A549 (cell line): Measurements from ENCODE around the gene REEP3. TPM values are rescaled to one million over a fixed set of nuclear protein-coding genes. Genes with fewer than 3 reads are reported as not detected.

Experiments used
- ATAC-seq, 2 experiments: fragments of 200-7000 bp in 1 of 2; fragments of >200 bp in 1 of 2; cut with Nextera tagmentation in 1 of 2; cut with Tn5 transposase in 1 of 2; 3 replicates each; pipeline versions ENCODE4 v1.8.0 to v1.9.1; 2018 to 2020; ENCODE audit warnings: mild to moderate bottlenecking in 1 of 2, moderate library complexity in 1 of 2
- CTCF ChIA-PET: fragments of 300-600 bp; sonication (Branson Sonifier 250); formaldehyde crosslinking; extraction: SDS; loops from one replicate; lab custom pipeline; 2021; ENCODE audit warnings: antibody characterized with exemption, inconsistent platforms; lab: Yijun Ruan, JAX
- POLR2A ChIA-PET: fragments of 350-600 bp; formaldehyde crosslinking; extraction: SDS; loops from one replicate; lab custom pipeline; 2021; ENCODE audit warnings: antibody characterized with exemption, inconsistent platforms; lab: Yijun Ruan, JAX
- DNase-seq, 2 experiments: peaks; one replicate each; pipeline versions ENCODE4 v3.0.0 to v3.0.0-alpha.2; 2011 to 2016; ENCODE audit warnings: low read depth in 1 of 2, low spot score in 1 of 2
- FAIRE-seq: peaks from 2 replicates; lab custom pipeline; 2011; peaks lifted over from hg19 to GRCh38; lab: Jason Lieb, UNC
- H3K27ac ChIP-seq, 2 experiments: fragments of >200 bp; sonication (Bioruptor Twin); formaldehyde crosslinking; 3 replicates each; pipeline ENCODE4 v1.5.1; 2016 to 2017
- H3K4me1 ChIP-seq: fragments of >200 bp; sonication (Bioruptor Twin); formaldehyde crosslinking; 3 replicates; pipeline ENCODE4 v1.6.1; 2016
- H3K4me2 ChIP-seq: fragments of >200 bp; sonication (Bioruptor Twin); formaldehyde crosslinking; 3 replicates; pipeline ENCODE4 v1.6.1; 2016
- H3K4me3 ChIP-seq: fragments of >200 bp; sonication (Bioruptor Twin); formaldehyde crosslinking; 3 replicates; pipeline ENCODE4 v1.5.1; 2016
- H3K9me3 ChIP-seq: fragments of >200 bp; sonication (Bioruptor Twin); formaldehyde crosslinking; 3 replicates; pipeline ENCODE4 v1.6.1; 2016
- CBX2 ChIP-seq: fragments of 200-600 bp; sonication (generic); IDR thresholded peaks from 2 replicates; pipeline ENCODE4 v1.6.1; 2016; ENCODE audit warnings: low read depth, mild to moderate bottlenecking, borderline replicate concordance
- CBX8 ChIP-seq: fragments of 200-600 bp; sonication (generic); IDR thresholded peaks from 2 replicates; pipeline ENCODE4 v1.6.1; 2016
- FOSB ChIP-seq: fragments of 250-450 bp; sonication (Bioruptor Pico); IDR thresholded peaks from 2 replicates; pipeline ENCODE4 v1.5.0; 2020; ENCODE audit warnings: mild to moderate bottlenecking, moderate library complexity
- GATA3 ChIP-seq: IDR thresholded peaks from 2 replicates; pipeline ENCODE4 v1.6.1; 2012; ENCODE audit warnings: borderline replicate concordance
- HDAC2 ChIP-seq: fragments of 200-600 bp; sonication (generic); IDR thresholded peaks from 2 replicates; pipeline ENCODE4 v1.6.1; 2016
- HEYL ChIP-seq: fragments of 250-450 bp; sonication (Bioruptor Pico); IDR thresholded peaks from 2 replicates; pipeline ENCODE4 v1.8.0; 2021; ENCODE audit warnings: mild to moderate bottlenecking, moderate library complexity
- MYC ChIP-seq: IDR thresholded peaks from 2 replicates; pipeline ENCODE4 v1.6.1; 2012; ENCODE audit warnings: mild to moderate bottlenecking, inconsistent platforms, low read length, improper control_type of control experiment, borderline replicate concordance
- PHF8 ChIP-seq: fragments of 200-600 bp; sonication (generic); IDR thresholded peaks from 2 replicates; pipeline ENCODE4 v1.6.1; 2016; ENCODE audit warnings: low read depth, mild to moderate bottlenecking, antibody characterized with exemption, moderate library complexity, borderline replicate concordance
- POLR2AphosphoS2 ChIP-seq: conservative IDR thresholded peaks from 2 replicates; pipeline ENCODE4 v1.6.1; 2012; ENCODE audit warnings: low read length, improper control_type of control experiment, inconsistent platforms
- RAD21 ChIP-seq, 2 experiments: fragments of >200 bp in 1 of 2; sonication (Bioruptor Twin) in 1 of 2; formaldehyde crosslinking in 1 of 2; IDR thresholded peaks in 1 of 2; conservative IDR thresholded peaks in 1 of 2; 2 replicates in 1 of 2; 3 replicates in 1 of 2; pipeline ENCODE4 v1.6.1; 2012 to 2018; ENCODE audit warnings: inconsistent platforms in 1 of 2
- RARB ChIP-seq: fragments of 250-450 bp; sonication (Bioruptor Pico); IDR thresholded peaks from 2 replicates; pipeline ENCODE4 v1.8.0; 2021; ENCODE audit warnings: mild to moderate bottlenecking, moderate library complexity
- RCOR1 ChIP-seq: fragments of 150-350 bp; IDR thresholded peaks from 2 replicates; pipeline ENCODE4 v1.6.1; 2014; ENCODE audit warnings: antibody characterized with exemption, low read length, low read depth
- SMC3 ChIP-seq: fragments of >200 bp; sonication (Bioruptor Twin); formaldehyde crosslinking; IDR thresholded peaks from 3 replicates; pipeline ENCODE4 v1.6.1; 2018; ENCODE audit warnings: inconsistent platforms
- TP53 ChIP-seq: fragments of 250-450 bp; sonication (Bioruptor Pico); IDR thresholded peaks from 2 replicates; pipeline ENCODE4 v1.5.0; 2021; ENCODE audit warnings: mild to moderate bottlenecking, moderate library complexity
- ZC3H11A ChIP-seq: fragments of 450-650 bp; IDR thresholded peaks from 2 replicates; pipeline ENCODE4 v1.6.1; 2014; ENCODE audit warnings: antibody characterized with exemption, mild to moderate bottlenecking
- ZFP36 ChIP-seq: fragments of 450-650 bp; IDR thresholded peaks from 2 replicates; pipeline ENCODE4 v1.6.1; 2014; ENCODE audit warnings: borderline replicate concordance; ENCODE audit not compliant: partially characterized antibody
- ZSCAN20 ChIP-seq: fragments of 250-450 bp; sonication (Bioruptor Pico); IDR thresholded peaks from 2 replicates; pipeline ENCODE4 v1.8.0; 2022; ENCODE audit warnings: mild to moderate bottlenecking, moderate library complexity
- WGBS: methylation state at CpG from one replicate; pipeline ENCODE4 v1.1.6; 2017; ENCODE audit errors: missing lambda C conversion rate; 5-methylcytosine and 5-hydroxymethylcytosine counted together
- polyA plus RNA-seq, 4 experiments: library from polyadenylated mRNA; depleted of rRNA in 3 of 4; stranded (reverse); fragments of >200 nt; fragmentation: RNase III in 1 of 4; extraction: RNeasy Plus Mini Kit Qiagen cat#74134 plus additional on column Dnase treatment in 1 of 4; gene quantifications; 2 replicates in 3 of 4; 3 replicates in 1 of 4; pipeline ENCODE4 v1.2.3, GENCODE V29; 2011 to 2017
- TF ChIP-seq, protein P1 (sequence below): fragments of 250-450 bp; sonication (Bioruptor Pico); IDR thresholded peaks from 2 replicates; pipeline ENCODE4 v1.5.0; 2020; ENCODE audit warnings: low read depth, mild to moderate bottlenecking, moderate library complexity
- TF ChIP-seq, protein P2 (sequence below): fragments of >200 bp; sonication (Bioruptor Twin); formaldehyde crosslinking; IDR thresholded peaks from 3 replicates; pipeline ENCODE4 v1.6.1; 2016
- TF ChIP-seq, protein P3 (sequence below): fragments of 200-600 bp; sonication (generic); IDR thresholded peaks from 2 replicates; pipeline ENCODE4 v1.6.1; 2016; ENCODE audit warnings: antibody characterized with exemption, mild to moderate bottlenecking, moderate library complexity

Gene REEP3
- polyA plus RNA-seq, 2 of the 4 experiments (the other 2 are of a cell fraction): 19.6 to 35.8 TPM

DNA sequence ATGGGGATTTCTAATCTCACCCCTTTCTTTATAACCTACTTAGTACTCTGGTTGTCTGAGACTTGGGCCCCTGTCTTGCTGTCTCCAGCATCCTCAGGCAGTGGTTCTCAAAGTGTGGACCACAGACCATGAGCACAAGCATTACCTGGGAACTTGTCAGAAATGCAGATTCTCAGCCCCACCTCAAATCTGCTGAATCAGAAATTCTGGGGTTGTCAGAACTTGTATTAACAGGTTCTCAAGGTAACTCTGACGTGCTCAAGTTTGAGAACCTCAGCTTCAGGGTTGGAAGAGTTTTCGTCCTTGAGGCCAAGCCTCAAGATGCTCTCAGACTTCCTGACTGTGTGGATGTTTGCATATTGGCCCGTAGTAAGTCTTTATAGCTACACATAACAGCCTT, 97.4 kb downstream of the REEP3 start:
- no peak overlapping the region for H3K27ac ChIP-seq
- POLR2A ChIA-PET: no interaction called here

DNA sequence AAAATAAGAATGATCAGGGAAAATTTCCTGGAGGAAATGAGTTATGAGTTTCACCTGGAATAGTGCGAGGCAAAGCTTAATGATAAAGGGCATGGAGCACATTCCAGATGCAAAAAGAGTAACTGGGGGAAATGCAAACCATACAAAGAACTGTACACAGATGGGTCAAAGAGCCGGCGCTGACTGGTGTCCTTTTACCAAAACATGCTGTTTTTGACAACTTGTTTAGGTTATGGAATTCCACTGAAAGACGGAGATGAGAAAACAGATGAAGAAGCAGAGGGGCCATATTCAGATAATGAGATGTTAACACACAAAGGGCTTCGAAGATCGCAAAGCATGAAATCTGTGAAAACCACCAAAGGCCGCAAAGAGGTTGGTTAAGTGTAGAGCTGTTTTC, 98.2 kb downstream of the REEP3 start:
- Histone ChIP-seq H3K27ac (no peak overlapping the region), H3K4me1 (no peaks in the 10 kb centered on the region), H3K4me2 (no peak overlapping the region), H3K9me3 (no peaks in the 10 kb centered on the region), H3K4me3 (no peak overlapping the region)
- TF ChIP-seq POLR2AphosphoS2 (no peak), TP53 (CRISPR knock-in tag) (no peak), CBX2 (no peak)
- TF ChIP-seq, protein P1, sequence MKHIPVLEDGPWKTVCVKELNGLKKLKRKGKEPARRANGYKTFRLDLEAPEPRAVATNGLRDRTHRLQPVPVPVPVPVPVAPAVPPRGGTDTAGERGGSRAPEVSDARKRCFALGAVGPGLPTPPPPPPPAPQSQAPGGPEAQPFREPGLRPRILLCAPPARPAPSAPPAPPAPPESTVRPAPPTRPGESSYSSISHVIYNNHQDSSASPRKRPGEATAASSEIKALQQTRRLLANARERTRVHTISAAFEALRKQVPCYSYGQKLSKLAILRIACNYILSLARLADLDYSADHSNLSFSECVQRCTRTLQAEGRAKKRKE (CRISPR knock-in tag): no peak
- no peak for ATAC-seq
- FAIRE-seq: no peak
- CTCF ChIA-PET: interaction anchor here (1.3 to 6.0 kb wide), 3 partner anchors 10 to 453 kb away, joined by 3 to 42 read pairs (median 5); no protein-coding TSS in a partner anchor
- DNase-seq: no peak
- POLR2A ChIA-PET: no interaction called here
- WGBS: 97% methylated on average over 7 of the region's 7 CpGs

More for the DNA sequence above, 97.4 kb downstream of the REEP3 start:
- FAIRE-seq (no peak), ATAC-seq (no peak), DNase-seq (no peak)
- Histone ChIP-seq H3K4me2 (no peak overlapping the region), H3K4me3 (no peak overlapping the region), H3K4me1 (no peaks in the 10 kb centered on the region), H3K9me3 (no peaks in the 10 kb centered on the region)
- CTCF ChIA-PET: interaction anchor here (1.3 to 6.0 kb wide), 3 partner anchors 10 to 452 kb away, joined by 3 to 42 read pairs (median 5); no protein-coding TSS in a partner anchor
- no peak for TF ChIP-seq GATA3
- TF ChIP-seq, protein P1 (CRISPR knock-in tag): no peak
- 98% methylated on average over 3 of the region's 3 CpGs for WGBS

DNA sequence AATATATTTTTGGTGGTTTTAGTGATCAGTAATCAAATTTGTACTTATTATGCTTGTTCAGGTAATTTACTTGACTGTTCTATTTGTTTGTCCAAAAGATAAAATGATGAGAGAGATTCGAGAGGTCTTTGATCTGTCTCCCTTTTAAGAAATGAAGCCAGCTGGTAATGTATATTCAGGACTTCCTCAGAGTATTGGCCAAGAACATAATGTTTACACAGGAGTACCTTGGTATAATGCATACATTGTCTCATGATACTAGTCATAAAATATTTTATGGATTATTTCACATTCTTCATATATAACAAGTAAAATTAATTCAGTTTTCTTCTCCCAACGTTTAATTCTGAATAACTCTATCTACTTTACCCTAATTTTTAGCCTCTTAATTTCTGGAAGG, 100.9 kb downstream of the REEP3 start:
- Histone ChIP-seq H3K27ac (no peak overlapping the region), H3K4me3 (no peak overlapping the region), H3K4me2 (no peak overlapping the region), H3K9me3 (no peaks in the 10 kb centered on the region), H3K4me1 (no peaks in the 10 kb centered on the region)
- 76% methylated on average over 2 of the region's 2 CpGs for WGBS
- TF ChIP-seq FOSB (no peak), PHF8 (no peak), MYC (no peak), ZC3H11A (no peak), CBX8 (no peak), ZSCAN20 (CRISPR knock-in tag) (no peak), HEYL (no peak), SMC3 (no peak), RCOR1 (no peak), HDAC2 (no peak), ZFP36 (no peak), RAD21 (conservative IDR thresholded peaks at IDR 0.05 in 1 of 2, IDR thresholded peaks at IDR 0.05 in 1 of 2) (no peak), RARB (CRISPR knock-in tag) (no peak)
- TF ChIP-seq, protein P2, sequence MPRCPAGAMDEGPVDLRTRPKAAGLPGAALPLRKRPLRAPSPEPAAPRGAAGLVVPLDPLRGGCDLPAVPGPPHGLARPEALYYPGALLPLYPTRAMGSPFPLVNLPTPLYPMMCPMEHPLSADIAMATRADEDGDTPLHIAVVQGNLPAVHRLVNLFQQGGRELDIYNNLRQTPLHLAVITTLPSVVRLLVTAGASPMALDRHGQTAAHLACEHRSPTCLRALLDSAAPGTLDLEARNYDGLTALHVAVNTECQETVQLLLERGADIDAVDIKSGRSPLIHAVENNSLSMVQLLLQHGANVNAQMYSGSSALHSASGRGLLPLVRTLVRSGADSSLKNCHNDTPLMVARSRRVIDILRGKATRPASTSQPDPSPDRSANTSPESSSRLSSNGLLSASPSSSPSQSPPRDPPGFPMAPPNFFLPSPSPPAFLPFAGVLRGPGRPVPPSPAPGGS: no peak
- TF ChIP-seq, protein P3, sequence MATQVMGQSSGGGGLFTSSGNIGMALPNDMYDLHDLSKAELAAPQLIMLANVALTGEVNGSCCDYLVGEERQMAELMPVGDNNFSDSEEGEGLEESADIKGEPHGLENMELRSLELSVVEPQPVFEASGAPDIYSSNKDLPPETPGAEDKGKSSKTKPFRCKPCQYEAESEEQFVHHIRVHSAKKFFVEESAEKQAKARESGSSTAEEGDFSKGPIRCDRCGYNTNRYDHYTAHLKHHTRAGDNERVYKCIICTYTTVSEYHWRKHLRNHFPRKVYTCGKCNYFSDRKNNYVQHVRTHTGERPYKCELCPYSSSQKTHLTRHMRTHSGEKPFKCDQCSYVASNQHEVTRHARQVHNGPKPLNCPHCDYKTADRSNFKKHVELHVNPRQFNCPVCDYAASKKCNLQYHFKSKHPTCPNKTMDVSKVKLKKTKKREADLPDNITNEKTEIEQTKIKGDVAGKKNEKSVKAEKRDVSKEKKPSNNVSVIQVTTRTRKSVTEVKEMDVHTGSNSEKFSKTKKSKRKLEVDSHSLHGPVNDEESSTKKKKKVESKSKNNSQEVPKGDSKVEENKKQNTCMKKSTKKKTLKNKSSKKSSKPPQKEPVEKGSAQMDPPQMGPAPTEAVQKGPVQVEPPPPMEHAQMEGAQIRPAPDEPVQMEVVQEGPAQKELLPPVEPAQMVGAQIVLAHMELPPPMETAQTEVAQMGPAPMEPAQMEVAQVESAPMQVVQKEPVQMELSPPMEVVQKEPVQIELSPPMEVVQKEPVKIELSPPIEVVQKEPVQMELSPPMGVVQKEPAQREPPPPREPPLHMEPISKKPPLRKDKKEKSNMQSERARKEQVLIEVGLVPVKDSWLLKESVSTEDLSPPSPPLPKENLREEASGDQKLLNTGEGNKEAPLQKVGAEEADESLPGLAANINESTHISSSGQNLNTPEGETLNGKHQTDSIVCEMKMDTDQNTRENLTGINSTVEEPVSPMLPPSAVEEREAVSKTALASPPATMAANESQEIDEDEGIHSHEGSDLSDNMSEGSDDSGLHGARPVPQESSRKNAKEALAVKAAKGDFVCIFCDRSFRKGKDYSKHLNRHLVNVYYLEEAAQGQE: no peak
- ATAC-seq (no peak), DNase-seq (no peak), FAIRE-seq (no peak)
- ChIA-PET POLR2A (no interaction called here), CTCF (interaction anchor here (1.1 to 1.2 kb wide), 2 partner anchors 12 to 455 kb away, joined by 4 to 6 read pairs; no protein-coding TSS in a partner anchor)
